T-helper 22 cell (primary cell): ENCODE measurements around the gene CYP1B1.
"Not testable (repeated sequence)": the region's sequence is repeated elsewhere in the genome, so short reads cannot be mapped to it uniquely, and the experiment has no call there.

Experiments used
- DNase-seq: peaks from one replicate; pipeline ENCODE4 v3.0.0-alpha.2; 2020; ENCODE audit warnings: low read depth

CYP1B1 gene

DNA sequence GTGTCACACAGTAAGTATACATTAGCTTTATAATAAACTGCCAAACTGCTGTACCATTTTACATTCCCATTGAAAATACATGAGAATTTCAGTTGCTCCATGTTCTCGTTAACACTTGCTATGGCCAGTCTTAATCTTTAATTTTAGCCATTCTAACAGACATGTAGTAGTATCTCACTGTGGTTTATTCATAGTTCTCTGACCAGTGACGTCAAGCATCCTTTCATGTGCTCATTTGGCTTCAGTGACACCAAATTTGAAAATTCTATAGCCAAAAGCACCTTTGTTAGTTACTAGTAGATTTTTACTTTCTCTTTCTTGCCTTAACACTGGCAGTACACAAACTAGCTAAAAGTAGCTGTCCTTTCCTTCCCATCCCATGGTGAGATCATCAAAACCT lies 43.0 kb downstream of the CYP1B1 start:
- no peak for DNase-seq

DNA sequence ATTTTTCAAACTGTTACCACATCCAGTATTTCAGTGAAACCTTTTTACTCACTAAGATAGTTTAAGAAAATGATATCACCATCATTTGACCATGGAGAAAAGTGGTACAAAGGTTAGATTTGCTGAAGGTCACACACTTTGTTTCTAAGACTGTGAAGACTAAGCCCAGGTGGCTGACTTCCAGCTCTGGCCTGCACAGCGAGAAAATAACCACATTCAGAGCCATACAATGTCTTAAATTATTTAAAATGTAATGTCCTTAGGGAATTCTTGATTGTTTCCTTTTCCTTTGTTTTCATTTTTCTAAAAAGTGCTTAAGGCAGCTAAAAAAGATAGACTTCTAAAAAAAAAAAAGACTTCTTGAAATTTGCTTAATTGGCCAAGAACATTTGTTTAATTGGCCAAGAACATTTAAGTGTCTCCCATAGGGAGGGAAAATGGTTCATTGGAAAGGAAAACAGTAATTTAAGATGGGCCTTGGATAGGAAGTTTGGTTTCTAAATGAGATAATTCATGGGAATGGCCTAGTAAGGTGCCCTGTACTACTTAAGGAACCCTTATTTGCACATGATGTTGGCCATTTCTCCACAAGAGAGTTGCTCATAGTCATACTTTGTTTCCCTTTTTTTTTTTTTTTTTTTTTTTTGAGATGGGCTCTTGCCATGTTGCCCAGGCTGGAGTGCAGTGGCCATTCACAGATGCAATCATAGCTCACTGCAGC lies 45.2 kb downstream of the CYP1B1 start:
- no peak for DNase-seq

DNA sequence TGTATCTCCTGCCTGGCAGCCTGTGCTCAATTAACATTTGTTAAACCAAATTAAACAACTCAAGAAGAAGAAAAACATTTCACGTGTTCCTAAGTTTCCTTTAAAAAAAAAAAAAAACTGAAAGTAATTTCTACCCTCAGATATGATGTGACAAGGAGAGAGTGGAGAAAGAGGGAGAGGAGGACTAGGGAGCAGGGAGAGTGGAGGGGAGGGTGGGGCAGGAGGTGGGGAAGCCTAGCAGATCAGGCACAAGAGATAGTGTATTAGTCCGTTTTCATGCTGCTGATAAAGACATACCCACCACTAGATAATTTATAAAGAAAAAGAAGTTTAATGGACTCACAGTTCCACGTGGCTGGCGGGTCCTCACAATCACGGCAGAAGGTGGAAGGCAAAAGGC lies 46.4 kb downstream of the CYP1B1 start:
- no peak for DNase-seq

DNA sequence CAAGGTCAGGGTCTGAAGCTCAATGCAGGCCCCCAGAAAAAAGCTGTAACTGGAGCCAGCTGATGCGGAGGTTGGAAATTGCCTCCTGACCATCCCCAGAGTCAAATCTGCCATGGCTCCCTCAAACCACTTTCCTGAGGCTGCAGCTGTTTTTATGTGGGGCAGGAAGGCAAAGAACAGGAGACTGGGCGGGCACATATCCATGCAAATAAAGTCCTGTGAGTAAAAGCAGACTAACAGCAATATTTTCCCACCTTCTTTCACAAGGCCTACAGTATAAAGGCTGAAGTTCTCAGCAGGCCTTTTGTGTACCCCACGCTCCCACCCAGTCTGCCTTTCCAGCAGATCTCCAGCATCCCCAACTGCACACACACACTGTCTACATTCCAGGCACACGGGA lies 47.1 kb downstream of the CYP1B1 start:
- no peak for DNase-seq

DNA sequence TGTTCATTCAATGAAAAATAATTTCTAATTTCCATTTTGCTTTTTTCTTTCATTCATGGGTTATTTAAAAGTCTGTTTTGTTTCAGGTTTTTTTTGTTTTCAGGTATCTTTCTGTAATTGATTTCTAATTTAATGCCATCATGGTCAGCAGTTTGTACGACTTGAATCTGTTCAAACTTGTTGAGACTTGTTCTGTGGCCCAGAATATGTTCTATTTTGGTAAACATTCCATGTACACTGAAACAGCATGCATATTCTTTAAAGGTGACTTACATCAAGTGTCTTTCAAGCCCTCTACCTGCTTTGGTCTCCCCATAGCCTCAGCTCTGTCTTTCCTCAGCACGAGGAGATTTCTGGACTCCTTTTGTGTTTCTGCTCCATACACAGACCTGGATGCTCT lies 49.1 kb downstream of the CYP1B1 start:
- DNase-seq = no peak

DNA sequence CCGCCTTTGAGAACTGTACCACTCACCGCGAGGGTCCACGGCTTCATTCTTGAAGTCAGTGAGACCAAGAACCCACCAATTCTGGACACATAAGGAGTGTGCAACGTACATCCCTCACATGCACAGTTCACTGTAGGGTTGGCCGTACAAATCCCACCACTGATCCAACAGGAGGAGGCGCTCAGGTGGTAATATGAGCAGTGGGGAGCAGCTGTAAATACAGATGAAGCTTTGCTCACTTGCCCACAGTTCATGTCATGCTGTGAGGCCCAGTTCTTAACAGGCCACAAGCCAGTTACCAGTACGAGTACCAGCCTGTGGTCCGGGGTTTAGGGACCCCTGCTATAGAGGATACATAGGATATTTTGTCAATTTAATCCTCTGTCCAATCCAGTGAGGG lies 54.4 kb downstream of the CYP1B1 start:
- DNase-seq = no peak

DNA sequence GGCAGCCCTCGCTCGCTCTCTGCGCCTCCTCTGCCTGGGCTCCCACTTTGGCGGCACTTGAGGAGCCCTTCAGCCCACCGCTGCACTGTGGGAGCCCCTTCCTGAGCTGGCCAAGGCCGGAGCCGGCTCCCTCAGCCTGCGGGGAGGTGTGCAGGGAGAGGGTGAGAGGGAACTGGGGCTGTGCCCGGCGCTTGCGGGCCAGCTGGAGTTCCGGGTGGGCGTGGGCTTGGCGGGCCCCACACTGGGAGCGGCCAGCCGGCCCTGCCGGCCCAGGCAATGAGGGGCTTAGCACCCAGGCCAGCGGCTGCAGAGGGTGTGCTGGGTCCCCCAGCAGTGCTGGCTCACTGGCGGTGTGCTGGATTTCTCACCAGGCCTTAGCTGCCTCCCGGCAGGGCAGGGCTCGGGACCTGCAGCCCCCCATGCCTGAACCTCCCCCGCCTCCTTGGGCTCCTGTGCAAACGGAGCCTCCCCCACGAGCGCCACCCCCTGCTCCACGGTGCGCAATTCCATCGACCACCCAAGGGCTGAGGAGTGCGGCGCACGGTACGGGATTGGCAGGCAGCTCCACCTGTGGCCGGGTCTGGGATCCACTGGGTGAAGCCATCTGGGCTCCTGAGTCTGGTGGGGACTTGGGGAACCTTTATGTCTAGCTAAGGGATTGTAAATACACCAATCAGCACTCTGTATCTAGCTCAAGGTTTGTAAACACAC lies 55.4 kb downstream of the CYP1B1 start:
- DNase-seq = not testable (repeated sequence)

DNA sequence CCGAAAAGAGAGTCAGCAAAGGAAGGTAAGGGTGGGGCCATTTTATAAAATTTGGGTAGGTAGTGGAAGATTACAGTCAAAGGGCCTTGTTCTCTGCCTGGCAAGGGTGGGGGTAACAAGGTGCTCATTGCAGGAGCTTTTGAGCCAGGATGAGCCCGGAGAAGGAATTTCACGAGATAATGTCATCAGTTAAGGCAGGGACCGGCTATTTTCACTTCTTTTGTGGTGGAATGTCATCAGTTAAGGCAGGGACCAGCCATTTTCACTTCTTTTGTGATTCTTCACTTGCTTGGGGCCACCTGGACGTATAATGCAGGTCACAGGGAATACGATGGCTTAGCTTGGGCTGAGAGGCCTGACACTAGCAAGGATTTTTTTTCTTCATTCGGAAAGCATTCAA lies 58.1 kb downstream of the CYP1B1 start:
- no peak for DNase-seq
